A673 (cell line): ENCODE results near the gene TUBB3. TPM values are rescaled to one million over a fixed set of nuclear protein-coding genes. Genes with fewer than 3 reads are reported as not detected.
"Not testable (repeated sequence)": the region's sequence is repeated elsewhere in the genome, so short reads cannot be mapped to it uniquely, and the experiment has no call there.

Source experiments
- BruUV-seq: library from RNA; stranded (reverse); fragments of 400-500 nt; replicated peaks from 2 replicates; lab custom pipeline; 2021; lab: Mats Ljungman, UMichigan
- CTCF ChIA-PET: fragments of 300-600 bp; sonication (Branson Sonifier 250); formaldehyde crosslinking; loops from one replicate; lab custom pipeline; 2022; ENCODE audit warnings: antibody characterized with exemption; lab: Charles Lee
- POLR2A ChIA-PET: fragments of 300-600 bp; sonication (Branson Sonifier 250); formaldehyde crosslinking; loops from one replicate; lab custom pipeline; 2022; ENCODE audit warnings: antibody characterized with exemption; ENCODE audit not compliant: low non-redundant PET; lab: Charles Lee
- DNase-seq: peaks from one replicate; pipeline ENCODE4 v3.0.0-alpha.2; 2015; ENCODE audit warnings: low spot score
- H3K27ac ChIP-seq: fragments of 200-600 bp; sonication (generic); 2 replicates; pipeline ENCODE4 v1.5.1; 2016; ENCODE audit warnings: mixed run types, low read depth, mild to moderate bottlenecking, mixed read lengths, antibody characterized with exemption, low read length; ENCODE audit not compliant: poor library complexity, severe bottlenecking
- H3K27me3 ChIP-seq: fragments of 200-600 bp; sonication (generic); replicated peaks from 2 replicates; pipeline ENCODE4 v1.6.1; 2017; ENCODE audit warnings: mixed run types, low read depth, mild to moderate bottlenecking, mixed read lengths, antibody characterized with exemption, low read length; ENCODE audit not compliant: insufficient read depth, poor library complexity
- H3K36me3 ChIP-seq: fragments of 200-600 bp; sonication (generic); 2 replicates; pipeline ENCODE4 v1.6.1; 2016; ENCODE audit warnings: mixed run types, mild to moderate bottlenecking, mixed read lengths, antibody characterized with exemption, low read length; ENCODE audit not compliant: insufficient read depth, poor library complexity, severe bottlenecking
- H3K4me1 ChIP-seq: fragments of 200-600 bp; sonication (generic); 2 replicates; pipeline ENCODE4 v1.6.1; 2017; ENCODE audit warnings: mixed run types, mild to moderate bottlenecking, mixed read lengths, antibody characterized with exemption, low read length; ENCODE audit not compliant: insufficient read depth, poor library complexity, severe bottlenecking
- H3K4me3 ChIP-seq: fragments of 200-600 bp; sonication (generic); 2 replicates; pipeline ENCODE4 v1.5.1; 2016; ENCODE audit warnings: low read depth, mixed run types, mild to moderate bottlenecking, mixed read lengths, low read length; ENCODE audit not compliant: poor library complexity, severe bottlenecking
- H3K9me3 ChIP-seq: fragments of 200-600 bp; sonication (generic); 2 replicates; pipeline ENCODE4 v1.6.1; 2016; ENCODE audit warnings: mixed run types, low read depth, mild to moderate bottlenecking, mixed read lengths, antibody characterized with exemption, low read length; ENCODE audit not compliant: poor library complexity, severe bottlenecking
- EZH2 ChIP-seq: fragments of 200-600 bp; sonication (generic); IDR thresholded peaks from 2 replicates; pipeline ENCODE4 v1.6.1; 2017; ENCODE audit warnings: borderline replicate concordance, low read depth, mild to moderate bottlenecking, mixed read lengths, antibody characterized with exemption, low read length; ENCODE audit not compliant: poor library complexity, severe bottlenecking
- intact Hi-C: fragments of 100-400 bp; cut with micrococcal nuclease; formaldehyde crosslinking; loops from one replicate; pipeline ENCODE4 v1.10.0; 2022; ENCODE audit not compliant: unreplicated experiment
- total RNA-seq: library from RNA; stranded (reverse); gene quantifications from 2 replicates; pipeline ENCODE4 v1.2.3, GENCODE V29; 2021
- TF ChIP-seq, protein P1 (sequence below): fragments of 300-800, 200-600 bp; sonication (generic); conservative IDR thresholded peaks from 2 replicates; pipeline ENCODE4 v1.5.1; 2017; ENCODE audit warnings: low read depth, mild to moderate bottlenecking, antibody characterized with exemption, low read length, moderate library complexity, mixed read lengths

Gene TUBB3
- total RNA-seq, 1 experiment from 2014 or later: 297 TPM

DNA sequence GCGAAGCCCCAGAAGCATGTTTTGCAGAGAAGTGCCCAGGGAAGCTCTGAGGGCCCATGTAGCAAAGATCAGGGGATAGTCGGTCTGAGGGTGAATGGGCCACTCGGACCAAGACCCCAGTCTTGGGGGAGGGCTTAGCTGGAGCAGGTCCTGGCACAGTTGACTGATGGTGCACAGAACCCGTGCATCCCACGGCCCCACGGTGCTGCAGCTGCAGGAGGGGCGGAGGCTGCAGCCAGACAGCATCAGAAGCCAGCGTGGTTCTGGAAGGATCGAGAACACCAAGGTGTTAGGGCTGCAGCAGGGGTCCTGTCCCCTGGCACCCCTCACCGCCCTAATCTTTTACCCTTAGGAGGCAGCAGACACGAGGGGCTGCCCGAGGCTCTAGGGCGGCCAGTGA lies 11.0 kb upstream of the TUBB3 start:
- POLR2A ChIA-PET: no interaction called here
- CTCF ChIA-PET: interaction anchor here (0.6 kb wide), 1 partner anchor 121 kb away, joined by 3 read pairs; no protein-coding TSS in a partner anchor

GRCh38 chr16:89912627-89913026 lies 10.5 kb upstream of the TUBB3 start:
- H3K4me1 ChIP-seq: peaks cover 10% of the 10 kb centered on the region
- TF ChIP-seq, protein P1, sequence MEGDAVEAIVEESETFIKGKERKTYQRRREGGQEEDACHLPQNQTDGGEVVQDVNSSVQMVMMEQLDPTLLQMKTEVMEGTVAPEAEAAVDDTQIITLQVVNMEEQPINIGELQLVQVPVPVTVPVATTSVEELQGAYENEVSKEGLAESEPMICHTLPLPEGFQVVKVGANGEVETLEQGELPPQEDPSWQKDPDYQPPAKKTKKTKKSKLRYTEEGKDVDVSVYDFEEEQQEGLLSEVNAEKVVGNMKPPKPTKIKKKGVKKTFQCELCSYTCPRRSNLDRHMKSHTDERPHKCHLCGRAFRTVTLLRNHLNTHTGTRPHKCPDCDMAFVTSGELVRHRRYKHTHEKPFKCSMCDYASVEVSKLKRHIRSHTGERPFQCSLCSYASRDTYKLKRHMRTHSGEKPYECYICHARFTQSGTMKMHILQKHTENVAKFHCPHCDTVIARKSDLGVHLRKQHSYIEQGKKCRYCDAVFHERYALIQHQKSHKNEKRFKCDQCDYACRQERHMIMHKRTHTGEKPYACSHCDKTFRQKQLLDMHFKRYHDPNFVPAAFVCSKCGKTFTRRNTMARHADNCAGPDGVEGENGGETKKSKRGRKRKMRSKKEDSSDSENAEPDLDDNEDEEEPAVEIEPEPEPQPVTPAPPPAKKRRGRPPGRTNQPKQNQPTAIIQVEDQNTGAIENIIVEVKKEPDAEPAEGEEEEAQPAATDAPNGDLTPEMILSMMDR: no peak
- no peak for TF ChIP-seq EZH2
- intact Hi-C loops: loop anchor here (10.0 kb wide), 1 partner anchor 208 kb away; the partner anchor contains the start of gene SPATA2L
- H3K4me3 ChIP-seq: no peak overlapping the region
- no TSS peak for BruUV-seq
- H3K36me3 ChIP-seq: peaks cover 40% of the 10 kb centered on the region
- DNase-seq: no peak
- no peak overlapping the region for H3K27ac ChIP-seq
- ChIA-PET CTCF (no interaction called here), POLR2A (no interaction called here)
- no peaks in the 10 kb centered on the region for H3K27me3 ChIP-seq
- peaks cover 7% of the 10 kb centered on the region for H3K9me3 ChIP-seq

More for the DNA sequence above, 11.0 kb upstream of the TUBB3 start:
- Histone ChIP-seq H3K27me3 (no peaks in the 10 kb centered on the region), H3K9me3 (peaks cover 7% of the 10 kb centered on the region), H3K4me3 (no peak overlapping the region), H3K4me1 (peaks cover 6% of the 10 kb centered on the region), H3K27ac (no peak overlapping the region), H3K36me3 (peaks cover 40% of the 10 kb centered on the region)
- intact Hi-C loops: loop anchor here (10.0 kb wide), 1 partner anchor 207 kb away; the partner anchor contains the start of gene SPATA2L
- DNase-seq: no peak
- TF ChIP-seq, protein P1: no peak
- no peak for TF ChIP-seq EZH2
- no TSS peak for BruUV-seq

- no TSS peak for BruUV-seq
- Histone ChIP-seq H3K4me3 (no peak overlapping the region), H3K36me3 (peaks cover 32% of the 10 kb centered on the region), H3K9me3 (no peaks in the 10 kb centered on the region), H3K27me3 (no peaks in the 10 kb centered on the region), H3K27ac (no peak overlapping the region), H3K4me1 (peaks cover 19% of the 10 kb centered on the region)
- intact Hi-C loops: loop anchor here (10.0 kb wide), 1 partner anchor 209 kb away; the partner anchor contains the start of gene SPATA2L
- ChIA-PET POLR2A (no interaction called here), CTCF (no interaction called here)
- TF ChIP-seq EZH2: no peak
- TF ChIP-seq, protein P1: no peak
- no peak for DNase-seq
These were observed 9.4 kb upstream of the TUBB3 start for GRCh38 chr16:89913408-89914387.

GRCh38 chr16:89914642-89915285 lies 8.4 kb upstream of the TUBB3 start:
- DNase-seq, CTCF ChIA-PET, BruUV-seq, H3K9me3 ChIP-seq, POLR2A ChIA-PET, H3K27ac ChIP-seq, H3K27me3 ChIP-seq, H3K4me3 ChIP-seq: not testable (repeated sequence)
- H3K4me1 ChIP-seq: peaks cover 22% of the 10 kb centered on the region
- intact Hi-C loops: loop anchor here (10.0 kb wide), 1 partner anchor 210 kb away; the partner anchor contains the start of gene SPATA2L
- peaks cover 22% of the 10 kb centered on the region for H3K36me3 ChIP-seq
